Testis (tissue), 2 donors: Measurements from ENCODE around the gene TMEM121.

Experiments used
- POLR2A ChIP-seq: fragments of 450-650 bp; IDR thresholded peaks from one replicate; pipeline ENCODE4 v1.6.1; 2017; ENCODE audit warnings: antibody characterized with exemption, mild to moderate bottlenecking, moderate library complexity
- TF ChIP-seq, protein P1 (sequence below), 3 experiments: fragments of 450-650 bp in 2 of 3; fragments of 200-600 bp in 1 of 3; sonication (generic) in 1 of 3; IDR thresholded peaks; one replicate each; pipeline ENCODE4 v1.5.1; 2016 to 2019; ENCODE audit warnings: antibody characterized with exemption in 3 of 3, mild to moderate bottlenecking in 2 of 3, moderate library complexity in 1 of 3

GRCh38 chr14:105484069-105484996 is 42.0 kb upstream of the TMEM121 start:
- TF ChIP-seq, protein P1, sequence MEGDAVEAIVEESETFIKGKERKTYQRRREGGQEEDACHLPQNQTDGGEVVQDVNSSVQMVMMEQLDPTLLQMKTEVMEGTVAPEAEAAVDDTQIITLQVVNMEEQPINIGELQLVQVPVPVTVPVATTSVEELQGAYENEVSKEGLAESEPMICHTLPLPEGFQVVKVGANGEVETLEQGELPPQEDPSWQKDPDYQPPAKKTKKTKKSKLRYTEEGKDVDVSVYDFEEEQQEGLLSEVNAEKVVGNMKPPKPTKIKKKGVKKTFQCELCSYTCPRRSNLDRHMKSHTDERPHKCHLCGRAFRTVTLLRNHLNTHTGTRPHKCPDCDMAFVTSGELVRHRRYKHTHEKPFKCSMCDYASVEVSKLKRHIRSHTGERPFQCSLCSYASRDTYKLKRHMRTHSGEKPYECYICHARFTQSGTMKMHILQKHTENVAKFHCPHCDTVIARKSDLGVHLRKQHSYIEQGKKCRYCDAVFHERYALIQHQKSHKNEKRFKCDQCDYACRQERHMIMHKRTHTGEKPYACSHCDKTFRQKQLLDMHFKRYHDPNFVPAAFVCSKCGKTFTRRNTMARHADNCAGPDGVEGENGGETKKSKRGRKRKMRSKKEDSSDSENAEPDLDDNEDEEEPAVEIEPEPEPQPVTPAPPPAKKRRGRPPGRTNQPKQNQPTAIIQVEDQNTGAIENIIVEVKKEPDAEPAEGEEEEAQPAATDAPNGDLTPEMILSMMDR (IDR thresholded peaks at IDR 0.05) = no peak
- TF ChIP-seq POLR2A = no peak
